Endothelial cell (in vitro differentiated cells): ENCODE results near the gene DGKB. TPM values are rescaled to one million over a fixed set of nuclear protein-coding genes. Genes with fewer than 3 reads are reported as not detected.

ENCODE experiments used
- DNase-seq: peaks from one replicate; pipeline ENCODE4 v3.0.0; 2021; ENCODE audit warnings: low spot score
- H3K27ac Mint-ChIP-seq: one replicate; pipeline ENCODE4 v1.8.0; 2021; ENCODE audit warnings: mixed read lengths, inconsistent platforms; ENCODE audit not compliant: unreplicated experiment
- H3K27me3 Mint-ChIP-seq: one replicate; pipeline ENCODE4 v1.8.0; 2021; ENCODE audit warnings: mild to moderate bottlenecking, moderate library complexity, mixed read lengths, inconsistent platforms; ENCODE audit not compliant: unreplicated experiment
- H3K36me3 Mint-ChIP-seq: one replicate; pipeline ENCODE4 v1.8.0; 2021; ENCODE audit warnings: mild to moderate bottlenecking, low read depth, mixed read lengths, inconsistent platforms; ENCODE audit not compliant: unreplicated experiment
- H3K4me1 Mint-ChIP-seq: one replicate; pipeline ENCODE4 v1.8.0; 2021; ENCODE audit warnings: mild to moderate bottlenecking, mixed read lengths, inconsistent platforms; ENCODE audit not compliant: unreplicated experiment
- H3K4me3 Mint-ChIP-seq: one replicate; pipeline ENCODE4 v1.8.0; 2021; ENCODE audit warnings: mild to moderate bottlenecking, mixed read lengths, inconsistent platforms; ENCODE audit not compliant: unreplicated experiment
- H3K9me3 Mint-ChIP-seq: one replicate; pipeline ENCODE4 v1.8.0; 2021; ENCODE audit warnings: mixed read lengths, inconsistent platforms; ENCODE audit not compliant: unreplicated experiment
- CTCF ChIP-seq: fragments of 200-600 bp; sonication (generic); IDR thresholded peaks from one replicate; pipeline ENCODE4 v1.5.0; 2021; ENCODE audit warnings: antibody characterized with exemption; ENCODE audit not compliant: unreplicated experiment
- total RNA-seq: library from RNA; stranded (reverse); fragmentation: NEBNext Ultra II Directional; extraction: Animal tissue kit (Norgen Biotek cat#: 25700); gene quantifications from one replicate; pipeline ENCODE4 v1.2.1, GENCODE V29; 2021; ENCODE audit not compliant: unreplicated experiment

The DGKB gene
- total RNA-seq, 1 donor from 2014 or later, result 0.46 TPM

- peaks cover 2% of the 10 kb centered on the region for H3K4me1 Mint-ChIP-seq
- no peak overlapping the region for H3K4me3 Mint-ChIP-seq
- no peaks in the 10 kb centered on the region for H3K36me3 Mint-ChIP-seq
- no peaks in the 10 kb centered on the region for H3K27me3 Mint-ChIP-seq
- no peak overlapping the region for H3K27ac Mint-ChIP-seq
- H3K9me3 Mint-ChIP-seq, result no peaks in the 10 kb centered on the region
- TF ChIP-seq CTCF, result no peak
- no peak for DNase-seq
Observed at GRCh38 chr7:14666304-14666703, 236.2 kb downstream of the DGKB start.

GRCh38 chr7:14639801-14640200, 262.8 kb downstream of the DGKB start:
- Mint-ChIP-seq H3K4me1 (no peaks in the 10 kb centered on the region), H3K36me3 (no peaks in the 10 kb centered on the region), H3K27me3 (no peaks in the 10 kb centered on the region), H3K4me3 (no peak overlapping the region), H3K9me3 (no peaks in the 10 kb centered on the region), H3K27ac (no peak overlapping the region)
- DNase-seq, result no peak
- no peak for TF ChIP-seq CTCF

- no peak overlapping the region for H3K4me3 Mint-ChIP-seq
- H3K4me1 Mint-ChIP-seq, result no peaks in the 10 kb centered on the region
- no peak overlapping the region for H3K27ac Mint-ChIP-seq
- no peaks in the 10 kb centered on the region for H3K36me3 Mint-ChIP-seq
- H3K27me3 Mint-ChIP-seq, result no peaks in the 10 kb centered on the region
- no peaks in the 10 kb centered on the region for H3K9me3 Mint-ChIP-seq
- no peak for DNase-seq
- TF ChIP-seq CTCF, result no peak
Observed at GRCh38 chr7:14639329-14639728, 263.2 kb downstream of the DGKB start.

- H3K4me3 Mint-ChIP-seq, result no peak overlapping the region
- DNase-seq, result no peak
- no peaks in the 10 kb centered on the region for H3K27me3 Mint-ChIP-seq
- no peaks in the 10 kb centered on the region for H3K9me3 Mint-ChIP-seq
- no peak for TF ChIP-seq CTCF
- H3K4me1 Mint-ChIP-seq, result no peaks in the 10 kb centered on the region
- no peaks in the 10 kb centered on the region for H3K36me3 Mint-ChIP-seq
- no peak overlapping the region for H3K27ac Mint-ChIP-seq
Observed at GRCh38 chr7:14637968-14638367, 264.6 kb downstream of the DGKB start.

- H3K36me3 Mint-ChIP-seq, result no peaks in the 10 kb centered on the region
- no peak for TF ChIP-seq CTCF
- no peaks in the 10 kb centered on the region for H3K27me3 Mint-ChIP-seq
- no peaks in the 10 kb centered on the region for H3K4me1 Mint-ChIP-seq
- no peak overlapping the region for H3K4me3 Mint-ChIP-seq
- no peak for DNase-seq
- no peaks in the 10 kb centered on the region for H3K9me3 Mint-ChIP-seq
- no peak overlapping the region for H3K27ac Mint-ChIP-seq
Observed at GRCh38 chr7:14635955-14636354, 266.6 kb downstream of the DGKB start.
